Hepatocyte (in vitro differentiated cells): ENCODE results near the gene GALNT17.

Source experiments
- CTCF ChIP-seq: fragments of 200-600 bp; sonication (generic); IDR thresholded peaks from 2 replicates; pipeline ENCODE4 v1.5.1; 2016; ENCODE audit warnings: antibody characterized with exemption, mild to moderate bottlenecking; ENCODE audit not compliant: poor library complexity
- EZH2 ChIP-seq: fragments of 200-600 bp; sonication (generic); IDR thresholded peaks from 2 replicates; pipeline ENCODE4 v1.6.1; 2016; ENCODE audit warnings: antibody characterized with exemption, mild to moderate bottlenecking, borderline replicate concordance
- EZH2phosphoT487 ChIP-seq: fragments of 200-600 bp; sonication (generic); IDR thresholded peaks from one replicate; pipeline ENCODE4 v1.6.1; 2018; ENCODE audit warnings: antibody characterized with exemption, mild to moderate bottlenecking, low read depth, moderate library complexity; ENCODE audit not compliant: unreplicated experiment, severe bottlenecking

GRCh38 chr7:71343892-71344291, 211.9 kb downstream of the GALNT17 start:
- TF ChIP-seq CTCF, result no peak
- no peak for TF ChIP-seq EZH2
- TF ChIP-seq EZH2phosphoT487, result no peak
